H1 (cell line): ENCODE measurements around the gene STK16. TPM values are rescaled to one million over a fixed set of nuclear protein-coding genes. Genes with fewer than 3 reads are reported as not detected.

Source experiments
- CTCF ChIA-PET: fragments of 300-600 bp; sonication (Branson Sonifier 250); formaldehyde crosslinking; loops from one replicate; lab custom pipeline; 2021; ENCODE audit not compliant: partially characterized antibody; lab: Charles Lee
- POLR2A ChIA-PET: fragments of 300-600 bp; sonication (Branson Sonifier 250); formaldehyde crosslinking; loops from one replicate; lab custom pipeline; 2021; ENCODE audit warnings: inconsistent platforms; ENCODE audit not compliant: partially characterized antibody; lab: Charles Lee
- DNase-seq, 2 experiments: peaks; one replicate each; pipeline versions ENCODE4 v3.0.0 to v3.0.0-alpha.2; 2010 to 2022; ENCODE audit warnings: low spot score in 2 of 2, low read depth in 1 of 2, mixed read lengths in 1 of 2
- FAIRE-seq: peaks from 2 replicates; lab custom pipeline; 2011; peaks lifted over from hg19 to GRCh38; lab: Jason Lieb, UNC
- H2AFZ ChIP-seq: 2 replicates; pipeline ENCODE4 v1.8.1; 2012; ENCODE audit warnings: low read length, inconsistent platforms
- H2AK5ac ChIP-seq: 2 replicates; pipeline ENCODE4 v1.6.1; 2013; ENCODE audit warnings: low read depth, low read length
- H2BK120ac ChIP-seq: replicated peaks from 2 replicates; pipeline ENCODE3; 2013; ENCODE audit warnings: low read depth, low read length, inconsistent platforms
- H2BK12ac ChIP-seq: 2 replicates; pipeline ENCODE4 v1.6.1; 2013; ENCODE audit warnings: low read depth, low read length
- H2BK15ac ChIP-seq: 2 replicates; pipeline ENCODE4 v1.6.1; 2013; ENCODE audit warnings: low read length
- H2BK20ac ChIP-seq: 2 replicates; pipeline ENCODE4 v1.6.1; 2013; ENCODE audit warnings: low read length
- H2BK5ac ChIP-seq: 2 replicates; pipeline ENCODE4 v1.6.1; 2013; ENCODE audit warnings: low read depth, low read length
- H3K14ac ChIP-seq: 2 replicates; pipeline ENCODE4 v1.6.1; 2013; ENCODE audit warnings: inconsistent platforms; ENCODE audit not compliant: insufficient read length
- H3K18ac ChIP-seq: 2 replicates; pipeline ENCODE4 v1.6.1; 2013; ENCODE audit warnings: low read length; ENCODE audit errors: extremely low read depth
- H3K23ac ChIP-seq: 2 replicates; pipeline ENCODE4 v1.6.1; 2013; ENCODE audit warnings: inconsistent platforms; ENCODE audit not compliant: insufficient read length
- H3K23me2 ChIP-seq: 2 replicates; pipeline ENCODE4 v1.6.1; 2013; ENCODE audit warnings: low read depth, low read length
- H3K27ac ChIP-seq: 2 replicates; pipeline ENCODE4 v1.6.1; 2011; ENCODE audit warnings: low read depth, low read length, inconsistent platforms
- H3K27me3 ChIP-seq, 4 experiments: replicated peaks in 1 of 4; 1 replicate in 1 of 4; 2 replicates in 3 of 4; pipeline versions ENCODE4 v1.6.1 to v1.8.1; 2011 to 2013; ENCODE audit warnings: low read length in 3 of 4, mild to moderate bottlenecking in 3 of 4, inconsistent platforms in 2 of 4, mixed read lengths in 2 of 4, moderate library complexity in 1 of 4; ENCODE audit not compliant: control insufficient read depth in 3 of 4, insufficient read depth in 3 of 4; ENCODE audit errors: extremely low read depth in 1 of 4
- H3K36me3 ChIP-seq, 4 experiments: 2 replicates each; pipeline versions ENCODE4 v1.6.1 to v1.8.1; 2011 to 2013; ENCODE audit warnings: mild to moderate bottlenecking in 4 of 4, low read length in 3 of 4, moderate library complexity in 2 of 4, control low read depth in 1 of 4, inconsistent platforms in 1 of 4; ENCODE audit not compliant: insufficient read depth in 4 of 4, control insufficient read depth in 2 of 4
- H3K4ac ChIP-seq: replicated peaks from 2 replicates; pipeline ENCODE3; 2013; ENCODE audit warnings: low read length, low read depth, mixed read lengths, inconsistent platforms; ENCODE audit not compliant: insufficient read length
- H3K4me1 ChIP-seq, 4 experiments: replicated peaks in 1 of 4; 1 replicate in 1 of 4; 2 replicates in 3 of 4; pipeline versions ENCODE4 v1.6.1 to v1.8.1; 2011 to 2013; ENCODE audit warnings: low read length in 3 of 4, inconsistent platforms in 2 of 4, mixed read lengths in 1 of 4; ENCODE audit not compliant: insufficient read depth in 4 of 4, control insufficient read depth in 3 of 4
- H3K4me2 ChIP-seq, 2 experiments: 2 replicates each; pipeline versions ENCODE4 v1.6.1 to v1.8.1; 2011 to 2013; ENCODE audit warnings: low read depth in 2 of 2, low read length in 2 of 2, control low read depth in 1 of 2, inconsistent platforms in 1 of 2, mild to moderate bottlenecking in 1 of 2; ENCODE audit not compliant: insufficient read depth in 1 of 2
- H3K4me3 ChIP-seq, 4 experiments: fragments of 200-600, 300-600 bp in 1 of 4; sonication (generic), shearing (Covaris generic), sonication (Bioruptor Twin) in 1 of 4; 2 replicates each; pipeline versions ENCODE4 v1.5.1 to v1.8.1; 2011 to 2016; ENCODE audit warnings: low read length in 4 of 4, low read depth in 3 of 4, control low read depth in 2 of 4, inconsistent platforms in 2 of 4, mild to moderate bottlenecking in 2 of 4, mixed read lengths in 1 of 4, moderate library complexity in 1 of 4; ENCODE audit not compliant: insufficient read depth in 2 of 4; ENCODE audit errors: extremely low read depth in 1 of 4
- H3K56ac ChIP-seq: replicated peaks from 2 replicates; pipeline ENCODE3; 2013; ENCODE audit warnings: low read depth, mild to moderate bottlenecking, mixed read lengths, low read length, inconsistent platforms; ENCODE audit not compliant: insufficient read length
- H3K79me1 ChIP-seq: 2 replicates; pipeline ENCODE4 v1.6.1; 2013; ENCODE audit warnings: low read depth, low read length, control low read depth
- H3K79me2 ChIP-seq, 2 experiments: 2 replicates each; pipeline versions ENCODE4 v1.6.1 to v1.8.1; 2012 to 2013; ENCODE audit warnings: low read length in 2 of 2, mild to moderate bottlenecking in 2 of 2, inconsistent platforms in 1 of 2; ENCODE audit not compliant: insufficient read depth in 2 of 2, control insufficient read depth in 1 of 2
- H3K9ac ChIP-seq, 4 experiments: replicated peaks in 1 of 4; 1 replicate in 1 of 4; 2 replicates in 3 of 4; pipeline versions ENCODE4 v1.6.1 to v1.8.1; 2011 to 2013; ENCODE audit warnings: low read depth in 3 of 4, low read length in 3 of 4, control low read depth in 2 of 4, mild to moderate bottlenecking in 2 of 4, moderate library complexity in 2 of 4, inconsistent platforms in 1 of 4; ENCODE audit errors: extremely low read depth in 1 of 4
- H3K9me3 ChIP-seq, 2 experiments: 2 replicates each; pipeline versions ENCODE4 v1.6.1 to v1.8.1; 2012 to 2013; ENCODE audit warnings: mild to moderate bottlenecking in 2 of 2, moderate library complexity in 2 of 2, control low read depth in 1 of 2, inconsistent platforms in 1 of 2, low read depth in 1 of 2, low read length in 1 of 2, mixed read lengths in 1 of 2; ENCODE audit not compliant: insufficient read depth in 2 of 2
- H4K20me1 ChIP-seq, 2 experiments: replicated peaks in 1 of 2; 2 replicates each; pipeline versions ENCODE3 to v1.8.1; 2011 to 2013; ENCODE audit warnings: inconsistent platforms in 2 of 2, low read length in 2 of 2, mild to moderate bottlenecking in 1 of 2; ENCODE audit not compliant: insufficient read depth in 2 of 2, control insufficient read depth in 1 of 2
- H4K5ac ChIP-seq: 2 replicates; pipeline ENCODE4 v1.6.1; 2013; ENCODE audit warnings: low read length, low read depth, mixed read lengths, inconsistent platforms; ENCODE audit not compliant: insufficient read length
- H4K8ac ChIP-seq: 2 replicates; pipeline ENCODE4 v1.8.0; 2013; ENCODE audit warnings: mild to moderate bottlenecking, moderate library complexity, low read length, inconsistent platforms; ENCODE audit not compliant: insufficient read depth; ENCODE audit errors: extremely low read depth
- H4K91ac ChIP-seq: replicated peaks from 2 replicates; pipeline ENCODE3; 2013; ENCODE audit warnings: low read length, mixed read lengths, inconsistent platforms; ENCODE audit not compliant: insufficient read length
- ATF3 ChIP-seq: IDR thresholded peaks from 2 replicates; pipeline ENCODE4 v1.6.1; 2011; ENCODE audit warnings: low read depth, mild to moderate bottlenecking, low read length; ENCODE audit not compliant: insufficient read depth
- CEBPB ChIP-seq: IDR thresholded peaks from 2 replicates; pipeline ENCODE4 v1.6.1; 2012; ENCODE audit warnings: low read depth, low read length
- EGR1 ChIP-seq: IDR thresholded peaks from 2 replicates; pipeline ENCODE4 v1.6.1; 2011; ENCODE audit warnings: low read depth, low read length, borderline replicate concordance
- SIRT6 ChIP-seq: IDR thresholded peaks from one replicate; pipeline ENCODE4 v1.7.1; 2012; ENCODE audit warnings: low read length, inconsistent platforms
- SP4 ChIP-seq: IDR thresholded peaks from 2 replicates; pipeline ENCODE4 v1.6.1; 2012; ENCODE audit warnings: low read length, inconsistent platforms
- TBP ChIP-seq: IDR thresholded peaks from 2 replicates; pipeline ENCODE4 v1.6.1; 2011; ENCODE audit warnings: low read depth, low read length, improper control_type of control experiment
- TCF12 ChIP-seq: IDR thresholded peaks from 2 replicates; pipeline ENCODE4 v1.6.1; 2011; ENCODE audit warnings: low read depth, mild to moderate bottlenecking, low read length
- WGBS, 2 experiments: shearing (Covaris generic) in 1 of 2; methylation state at CpG; one replicate each; pipeline versions ENCODE4 v1.1.6 to v1.1.7; 2013 to 2015; ENCODE audit warnings: low lambda C conversion rate in 2 of 2, mixed read lengths in 2 of 2, inconsistent platforms in 1 of 2, low coverage in 1 of 2, missing lambda C conversion rate in 1 of 2; ENCODE audit not compliant: insufficient replicate concordance in 2 of 2, insufficient coverage in 1 of 2, insufficient read length in 1 of 2; ENCODE audit errors: extremely low coverage in 1 of 2, missing lambda C conversion rate in 1 of 2; 5-methylcytosine and 5-hydroxymethylcytosine counted together
- polyA plus RNA-seq, 7 experiments: library from polyadenylated mRNA; depleted of rRNA in 3 of 7; stranded (reverse) in 5 of 7; unstranded in 2 of 7; fragments of >200 nt in 5 of 7; fragments of 200-250 nt in 2 of 7; gene quantifications; 1 replicate in 5 of 7; 2 replicates in 1 of 7; 4 replicates in 1 of 7; pipeline versions ENCODE4 v1.2.1 to v1.2.3, GENCODE V29; 2011 to 2013; ENCODE audit warnings: missing spikeins in 2 of 7, mixed read lengths in 2 of 7
- total RNA-seq: library from RNA; stranded (reverse); fragmentation: NEBNext Ultra II Directional; extraction: Animal tissue kit (Norgen Biotek cat#: 25700); gene quantifications from 2 replicates; pipeline ENCODE4 v1.2.1, GENCODE V29; 2021

STK16 gene
- total and polyA plus RNA-seq, 2 of the 8 experiments (the other 6 are each of a cell fraction or from before 2014, with no cell fraction given): 21.3 to 51.4 TPM

- H3K9ac ChIP-seq: no peak overlapping the region
- no peak for DNase-seq
- H3K79me1 ChIP-seq: no peaks in the 10 kb centered on the region
- H3K4me1 ChIP-seq: peaks cover 0 to 3% (median 0%) of the 10 kb centered on the region in 4 experiments; a peak in 2 of 7 replicates
- no peak overlapping the region for H4K91ac ChIP-seq
- H4K20me1 ChIP-seq: no peaks in the 10 kb centered on the region
- H3K27me3 ChIP-seq: peaks cover 0 to 3% (median 0%) of the 10 kb centered on the region in 4 experiments; a peak in 2 of 7 replicates
- no peaks in the 10 kb centered on the region for H3K23me2 ChIP-seq
- H3K56ac ChIP-seq: no peak overlapping the region
- H2AFZ ChIP-seq: no peak overlapping the region
- no peak overlapping the region for H3K14ac ChIP-seq
- H4K5ac ChIP-seq: no peak overlapping the region
- H2AK5ac ChIP-seq: no peak overlapping the region
- no peak overlapping the region for H2BK20ac ChIP-seq
- H2BK5ac ChIP-seq: no peak overlapping the region
- ChIA-PET POLR2A (no interaction called here), CTCF (interaction anchor here (1.3 to 2.9 kb wide), 2 partner anchors 10 to 23 kb away, joined by 3 to 12 read pairs; no protein-coding TSS in a partner anchor)
- H3K36me3 ChIP-seq: no peaks in the 10 kb centered on the region
- no peak overlapping the region for H3K27ac ChIP-seq
- no peak for TF ChIP-seq TCF12
- TF ChIP-seq SIRT6: no peak
- no peak for TF ChIP-seq SP4
- no peak for TF ChIP-seq TBP
- no peak for TF ChIP-seq ATF3
- no peak for TF ChIP-seq CEBPB
- no peak for TF ChIP-seq EGR1
- H3K79me2 ChIP-seq: no peaks in the 10 kb centered on the region
- no peak overlapping the region for H3K18ac ChIP-seq
- no peak overlapping the region for H3K4me2 ChIP-seq
- no peak overlapping the region for H4K8ac ChIP-seq
- H2BK12ac ChIP-seq: no peak overlapping the region
- no peaks in the 10 kb centered on the region for H3K9me3 ChIP-seq
- H2BK120ac ChIP-seq: no peak overlapping the region
- 82% methylated on average over 4 of the region's 4 CpGs; no CpG with 5 or more reads in 1 of the 2 experiments for WGBS, 2 experiments
- no peak for FAIRE-seq
- H3K4ac ChIP-seq: no peak overlapping the region
- H3K23ac ChIP-seq: no peak overlapping the region
- no peak overlapping the region for H3K4me3 ChIP-seq
- H2BK15ac ChIP-seq: no peak overlapping the region
These were observed 27.1 kb downstream of the STK16 start for GRCh38 chr2:219272356-219272755.
